ENCODE measurements around the gene TNFRSF17.
A peak's percentile ranks its signal among the peaks of the same experiment; 100 is the strongest.
"Not testable (repeated sequence)": the region's sequence is repeated elsewhere in the genome, so short reads cannot be mapped to it uniquely, and the experiment has no call there.

The TNFRSF17 gene

DNA sequence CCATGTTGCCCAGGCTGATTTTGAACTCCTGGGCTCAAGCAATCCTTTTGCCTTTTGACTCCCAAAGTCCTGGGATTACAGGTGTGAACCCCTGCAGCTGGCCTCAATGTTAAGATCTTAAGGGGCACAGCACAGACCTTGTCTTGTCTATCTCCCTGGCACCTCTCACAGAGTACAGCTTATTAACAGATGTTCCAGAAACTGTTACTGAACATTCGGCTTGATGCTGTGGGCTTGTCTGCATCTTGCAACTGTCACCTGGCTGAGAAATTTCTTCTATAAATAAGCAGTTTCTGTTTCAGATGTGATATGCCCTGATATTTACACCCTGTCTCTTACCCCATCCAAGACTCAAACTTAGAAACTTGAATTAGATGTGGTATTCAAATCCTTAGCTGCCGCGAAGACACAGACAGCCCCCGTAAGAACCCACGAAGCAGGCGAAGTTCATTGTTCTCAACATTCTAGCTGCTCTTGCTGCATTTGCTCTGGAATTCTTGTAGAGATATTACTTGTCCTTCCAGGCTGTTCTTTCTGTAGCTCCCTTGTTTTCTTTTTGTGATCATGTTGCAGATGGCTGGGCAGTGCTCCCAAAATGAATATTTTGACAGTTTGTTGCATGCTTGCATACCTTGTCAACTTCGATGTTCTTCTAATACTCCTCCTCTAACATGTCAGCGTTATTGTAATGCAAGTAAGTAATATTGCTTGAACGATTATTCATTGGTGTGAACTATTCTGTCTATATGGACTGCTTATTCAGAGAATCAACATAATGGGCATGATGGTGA, at the start of gene TNFRSF17:
Gene TNFRSF17 (plus strand): TSS at position 450 of the 791 bp plus-strand sequence. CDS start 115 bp downstream, at position 565.
- no peak for DNase-seq

DNA sequence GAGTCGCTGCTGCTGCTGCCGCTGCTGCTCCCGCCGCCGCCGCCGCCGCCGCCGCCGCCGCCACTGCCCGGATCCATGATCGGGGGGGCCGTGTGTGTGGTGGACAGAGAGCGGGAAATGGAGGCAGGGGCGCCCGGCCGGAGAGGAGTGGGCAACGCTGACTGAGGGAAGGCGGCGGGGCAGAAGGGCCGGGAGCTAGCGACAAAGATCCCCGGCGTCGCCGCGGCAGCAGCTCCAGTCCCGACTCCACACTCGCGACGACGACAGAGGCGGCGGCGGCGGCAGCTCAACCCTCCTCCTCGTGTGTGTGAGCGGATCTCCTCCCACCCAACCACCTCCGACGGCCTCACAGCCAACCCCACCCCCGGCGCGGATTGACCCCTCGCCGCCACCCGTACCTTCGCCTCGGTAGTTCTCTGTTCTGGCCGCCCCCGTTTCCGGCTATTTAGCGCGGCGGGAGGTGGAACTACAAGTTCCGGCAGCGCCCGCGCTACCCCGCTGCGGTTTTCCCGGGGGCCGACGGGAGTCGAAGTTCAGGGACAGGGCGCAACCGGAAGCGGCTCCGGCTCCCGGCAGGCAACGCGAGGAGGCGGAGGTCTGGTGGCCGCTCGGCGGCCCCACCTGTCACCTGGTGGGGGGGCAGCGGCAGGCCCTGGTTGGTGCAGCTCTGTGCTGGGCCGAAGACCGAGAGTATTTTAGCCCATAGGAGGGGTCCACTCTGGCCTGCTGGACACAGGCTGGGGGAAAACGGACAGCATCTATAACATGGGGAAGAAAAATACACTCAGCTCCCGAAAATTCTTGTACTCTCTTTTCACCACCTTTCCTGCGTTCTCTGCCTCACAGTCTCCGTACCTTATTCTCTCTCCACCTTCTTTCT, 49.1 kb upstream of the TNFRSF17 start, which contains the start of gene GSPT1:
Gene GSPT1 (minus strand): TSS at position 313 of the 880 bp plus-strand sequence. CDS start 236 bp downstream, at position 77.
- DNase-seq, result peak; percentile 99

GRCh38 chr16:11916524-11917285, 48.3 kb upstream of the TNFRSF17 start:
- DNase-seq, result no peak

- not testable (repeated sequence) for DNase-seq
These were observed 41.0 kb upstream of the TNFRSF17 start for GRCh38 chr16:11924046-11924445.

DNA sequence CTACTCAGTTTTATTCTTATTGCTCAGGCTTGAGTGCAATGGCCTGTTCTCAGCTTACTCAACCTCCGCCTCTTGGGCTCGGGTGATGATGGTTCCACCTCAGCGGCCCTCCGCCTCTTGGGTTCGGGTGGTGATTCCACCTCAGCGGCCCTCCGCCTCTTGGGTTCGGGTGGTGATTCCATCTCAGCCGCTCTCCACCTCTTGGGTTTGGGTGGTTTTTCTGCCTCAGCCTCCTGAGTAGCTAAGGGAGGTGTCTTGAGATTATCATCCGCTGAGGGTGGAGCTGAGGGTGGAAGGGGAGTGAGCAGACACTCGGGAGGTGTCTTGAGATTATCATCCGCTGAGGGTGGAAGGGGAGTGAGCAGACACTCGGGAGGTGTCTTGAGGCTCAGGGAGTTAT, 37.7 kb upstream of the TNFRSF17 start:
- not testable (repeated sequence) for DNase-seq

DNA sequence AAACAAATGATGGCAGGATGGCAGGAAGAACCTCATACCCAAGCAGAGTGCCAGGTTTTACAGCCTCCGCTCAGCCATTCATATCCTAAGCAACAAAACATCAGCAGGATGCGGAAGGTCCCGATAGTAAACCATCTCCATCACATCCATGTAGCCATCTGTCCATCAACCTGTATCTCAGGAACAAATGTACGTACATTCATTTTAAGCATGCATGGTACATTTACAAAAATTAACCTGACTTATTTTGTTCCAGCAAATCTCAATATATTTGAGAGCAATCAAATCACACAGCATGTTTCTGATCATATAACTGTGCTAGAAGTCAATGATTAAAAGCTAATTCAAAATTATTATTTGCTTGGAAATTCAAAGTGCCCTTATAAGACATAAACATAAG, 23.1 kb upstream of the TNFRSF17 start, which contains the start of gene NPIPB2:
Gene NPIPB2 (minus strand): TSS at position 101 of the 400 bp plus-strand sequence. CDS start 0 bp downstream, at position 101.
- not testable (repeated sequence) for DNase-seq

GRCh38 chr16:11946433-11946832, 18.6 kb upstream of the TNFRSF17 start:
- DNase-seq, result no peak

DNA sequence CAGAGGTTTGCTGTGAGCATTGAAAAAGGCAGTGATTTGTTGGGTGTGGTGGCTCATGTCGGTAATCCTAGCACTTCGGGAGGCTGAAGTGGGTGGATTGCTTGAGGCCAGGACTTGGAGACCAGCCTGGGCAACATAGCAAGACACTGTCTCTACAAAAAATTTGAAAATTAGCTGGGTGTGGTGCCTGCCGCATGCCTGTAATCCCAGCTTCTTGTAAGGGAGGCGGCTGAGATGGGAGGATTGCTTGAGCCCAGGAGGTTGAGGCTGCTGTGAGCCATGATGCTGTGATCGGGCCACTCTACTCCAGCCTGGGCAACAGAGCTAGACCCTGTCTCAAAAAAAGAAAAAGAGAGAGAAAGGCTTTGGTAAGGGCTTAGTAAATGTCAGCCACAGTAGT, 16.2 kb upstream of the TNFRSF17 start:
- DNase-seq, result no peak

DNA sequence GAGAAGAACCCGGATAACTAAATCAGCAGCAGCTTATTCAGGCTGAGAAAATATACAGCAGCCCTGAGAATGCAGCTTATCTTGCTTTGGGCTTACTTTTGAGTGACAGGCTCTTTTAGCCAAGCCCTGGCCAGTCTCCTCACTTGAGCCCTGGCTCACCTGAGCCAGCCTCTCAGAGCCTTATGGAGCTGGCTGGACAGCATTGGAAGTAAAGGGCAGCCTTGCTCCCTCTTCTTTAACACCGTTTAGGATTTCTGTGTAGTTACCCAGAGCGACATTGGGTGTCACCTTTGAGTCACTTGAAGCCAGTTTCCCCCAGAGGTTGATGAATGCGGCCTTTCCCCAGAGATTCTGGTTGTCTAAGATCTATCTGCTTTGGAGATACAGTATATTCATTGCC, 15.5 kb upstream of the TNFRSF17 start:
- DNase-seq, result peak; percentile 75

DNA sequence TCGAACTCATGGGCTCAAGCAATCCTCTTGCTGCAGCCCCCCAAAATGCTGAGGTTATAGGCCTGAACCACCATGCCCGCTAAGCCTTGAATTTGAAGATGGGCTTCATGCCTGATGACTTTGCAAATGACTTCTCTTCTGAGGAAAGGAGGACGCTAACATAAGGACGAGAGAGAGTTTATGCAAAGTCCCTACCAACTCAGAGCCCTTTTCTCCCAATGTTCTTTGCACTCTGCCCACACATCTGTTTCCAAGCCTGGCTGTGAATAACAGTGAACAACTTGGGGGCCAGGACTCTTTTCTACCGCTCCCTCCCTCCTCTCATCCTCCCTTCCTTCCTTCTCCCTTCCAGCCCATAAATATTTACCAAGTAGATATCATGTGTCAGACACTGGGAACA, 14.6 kb upstream of the TNFRSF17 start:
- DNase-seq, result no peak

DNA sequence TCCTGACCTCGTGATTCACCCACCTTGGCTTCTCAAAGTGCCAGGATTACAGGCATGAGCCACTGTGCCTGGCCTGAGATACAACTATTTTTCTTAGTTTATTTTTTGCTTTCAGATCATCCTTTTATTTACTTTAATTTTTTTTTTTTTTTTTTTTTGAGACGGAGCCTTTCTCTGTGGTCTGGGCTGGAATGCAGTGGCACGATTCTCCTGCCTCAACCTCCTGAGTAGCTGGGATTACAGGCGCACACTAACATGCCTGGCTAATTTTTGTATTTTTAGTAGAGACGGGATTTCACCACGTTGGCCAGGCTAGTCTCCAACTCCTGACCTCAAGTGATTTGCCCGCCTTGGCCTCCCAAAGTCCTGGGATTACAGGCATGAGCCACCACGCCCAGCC, 11.4 kb upstream of the TNFRSF17 start:
- DNase-seq, result not testable (repeated sequence)

- DNase-seq, result no peak
These were observed 9.3 kb upstream of the TNFRSF17 start for GRCh38 chr16:11955713-11956123.

GRCh38 chr16:11956558-11956957, 8.5 kb upstream of the TNFRSF17 start:
- DNase-seq, result no peak

DNA sequence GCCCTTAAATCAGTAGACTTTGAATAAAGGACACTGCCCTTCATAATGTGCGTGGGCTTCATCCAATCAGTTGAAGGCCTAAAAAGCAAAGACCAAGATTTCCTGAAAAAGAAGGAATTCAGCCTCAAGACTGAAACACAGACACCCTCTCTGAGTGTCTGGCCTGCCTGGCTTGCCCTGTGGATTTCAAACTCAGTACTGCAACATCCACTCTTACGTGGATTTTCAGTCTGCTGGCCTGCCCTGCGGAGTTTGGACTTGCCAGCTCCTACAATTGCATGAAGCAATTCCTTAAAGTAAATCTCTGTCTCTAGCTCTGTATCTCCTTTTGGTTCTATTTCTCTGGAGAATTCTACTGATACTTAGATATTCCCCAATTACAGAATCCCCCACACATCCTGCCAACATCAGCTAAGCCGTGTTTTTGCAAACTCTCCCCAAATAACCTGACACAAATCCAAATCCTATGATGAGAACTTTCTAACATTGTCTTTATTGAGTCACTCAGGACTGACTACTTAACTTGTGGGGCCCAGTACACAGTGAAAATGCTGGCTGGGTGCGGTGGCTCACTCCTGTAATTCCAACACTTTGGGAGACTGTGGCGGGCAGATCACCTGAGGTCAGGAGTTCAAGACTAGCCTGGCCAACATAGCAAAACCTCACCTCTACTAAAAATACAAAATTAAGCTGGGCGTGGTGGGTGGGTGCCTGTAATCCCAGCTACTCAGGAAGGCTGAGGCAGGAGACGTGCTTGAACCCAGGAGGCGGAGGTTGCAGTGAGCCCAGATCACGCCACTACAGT, 7.2 kb upstream of the TNFRSF17 start:
- no peak for DNase-seq

GRCh38 chr16:11962457-11962856, 2.6 kb upstream of the TNFRSF17 start:
- DNase-seq, result peak; percentile 46

- DNase-seq, result not testable (repeated sequence)
These were observed 2.0 kb upstream of the TNFRSF17 start for GRCh38 chr16:11962978-11963377.

GRCh38 chr16:11963706-11964105, 1.3 kb upstream of the TNFRSF17 start:
- DNase-seq, result no peak

GRCh38 chr16:11966173-11966572, 1.2 kb downstream of the TNFRSF17 start:
- DNase-seq, result no peak

- no peak for DNase-seq
These were observed 2.3 kb downstream of the TNFRSF17 start for GRCh38 chr16:11967195-11967911.

DNA sequence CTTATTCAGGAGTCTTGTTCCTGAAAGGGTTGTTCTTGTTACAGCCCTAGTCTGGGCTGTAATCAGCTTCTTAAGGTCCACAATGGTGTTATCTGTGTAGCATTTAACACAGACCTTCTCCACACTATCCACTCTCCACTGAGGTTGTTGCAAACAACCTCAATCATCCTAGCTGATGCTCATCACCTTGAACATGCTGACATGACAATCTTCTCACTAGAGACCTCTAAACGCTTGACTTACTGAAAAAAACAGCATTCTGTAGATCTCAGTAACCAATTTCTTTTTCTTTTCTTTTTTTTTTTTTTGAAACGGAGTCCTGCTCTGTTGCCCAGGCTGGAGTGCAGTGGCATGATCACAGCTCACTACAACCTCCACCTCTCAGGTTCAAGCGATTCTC, 3.6 kb downstream of the TNFRSF17 start:
- no peak for DNase-seq

DNA sequence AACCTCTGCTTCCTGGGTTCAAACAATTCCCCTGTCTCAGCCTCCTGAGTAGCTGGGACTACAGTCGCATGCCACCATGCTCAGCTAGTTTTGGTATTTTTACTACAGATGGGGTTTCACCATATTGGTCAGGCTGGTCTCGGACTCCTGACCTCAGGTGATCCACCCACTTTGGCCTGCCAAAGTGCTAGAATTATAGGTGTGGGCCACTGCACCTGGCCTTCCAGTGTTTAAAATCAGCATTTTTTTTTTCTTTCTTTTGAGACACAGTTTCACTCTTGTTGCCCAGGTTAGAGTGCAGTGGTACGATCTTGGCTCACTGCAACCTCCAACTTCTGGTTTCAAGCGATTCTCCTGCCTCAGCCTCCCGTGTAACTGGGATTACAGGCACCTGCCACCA, 5.3 kb downstream of the TNFRSF17 start:
- DNase-seq, result not testable (repeated sequence)
